Activated CD4-positive, alpha-beta T cell treated with anti-CD3 and anti-CD28 coated beads for 48 hours (primary cell): Measurements from ENCODE around the gene FAM187B.
"Not testable (repeated sequence)": the region's sequence is repeated elsewhere in the genome, so short reads cannot be mapped to it uniquely, and the experiment has no call there.

ENCODE experiments used
- DNase-seq: peaks from one replicate; pipeline ENCODE4 v3.0.0-alpha.2; 2020

Gene FAM187B

DNA sequence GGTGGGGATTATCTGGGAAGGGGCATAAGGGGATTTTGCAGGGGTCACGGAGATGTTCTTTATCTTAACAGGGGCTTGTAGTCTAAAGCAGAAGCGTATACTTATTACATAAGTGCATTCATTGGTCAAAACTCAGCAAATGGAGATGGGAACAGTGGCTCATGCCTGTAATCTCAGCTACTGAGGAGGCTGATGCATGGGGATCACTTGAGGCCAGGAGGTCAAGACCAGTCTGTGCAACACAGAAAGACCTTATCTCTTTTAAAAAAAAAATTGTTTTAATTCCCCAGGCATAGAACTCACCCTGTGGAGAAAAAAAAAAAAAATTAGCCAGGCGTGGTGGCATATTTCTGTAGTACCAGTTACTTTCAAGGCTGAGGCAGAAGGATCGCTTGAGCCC lies 18.9 kb downstream of the FAM187B start:
- no peak for DNase-seq

DNA sequence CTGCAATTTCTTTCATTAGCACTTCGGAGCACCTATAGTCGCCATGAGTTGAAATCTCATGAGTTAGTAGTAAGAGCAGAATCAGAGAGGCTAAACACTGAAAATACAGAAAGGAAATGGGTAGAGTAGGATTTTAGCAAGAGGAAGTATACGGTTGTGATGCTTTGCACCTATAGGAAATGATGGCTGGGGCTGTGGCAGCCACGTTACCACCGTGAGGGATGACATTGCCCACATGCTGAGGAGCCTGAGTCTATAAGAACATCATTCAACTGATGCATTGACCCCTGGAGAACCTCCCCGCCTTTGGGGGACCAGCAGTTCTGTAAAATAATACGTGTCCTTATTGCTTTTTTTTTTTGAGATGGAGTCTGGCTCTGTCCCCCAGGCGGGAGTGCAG lies 20.4 kb downstream of the FAM187B start:
- DNase-seq: no peak

DNA sequence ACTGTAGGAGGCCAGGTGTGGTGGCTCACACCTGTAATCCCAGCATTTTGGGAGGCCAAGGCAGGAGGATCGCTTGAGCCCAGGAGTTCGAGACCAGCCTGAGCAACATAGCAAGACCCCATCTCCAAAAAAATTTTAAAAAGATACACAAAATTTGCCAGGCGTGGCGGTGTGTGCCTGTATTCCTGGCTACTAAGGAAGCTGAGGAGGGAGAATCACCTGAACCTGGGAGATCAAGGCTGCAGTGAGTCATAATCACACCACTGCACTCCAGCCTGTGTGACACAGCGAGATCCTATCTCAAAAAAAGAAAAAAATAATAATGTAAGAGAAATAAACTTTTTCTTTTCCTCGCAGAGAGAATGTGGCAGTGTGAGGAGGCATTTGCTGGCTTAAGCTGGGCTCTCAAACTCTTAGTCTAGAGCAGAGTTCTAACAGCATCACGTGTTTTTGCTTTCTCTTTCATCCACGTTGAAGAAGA lies 21.1 kb downstream of the FAM187B start:
- DNase-seq: no peak

DNA sequence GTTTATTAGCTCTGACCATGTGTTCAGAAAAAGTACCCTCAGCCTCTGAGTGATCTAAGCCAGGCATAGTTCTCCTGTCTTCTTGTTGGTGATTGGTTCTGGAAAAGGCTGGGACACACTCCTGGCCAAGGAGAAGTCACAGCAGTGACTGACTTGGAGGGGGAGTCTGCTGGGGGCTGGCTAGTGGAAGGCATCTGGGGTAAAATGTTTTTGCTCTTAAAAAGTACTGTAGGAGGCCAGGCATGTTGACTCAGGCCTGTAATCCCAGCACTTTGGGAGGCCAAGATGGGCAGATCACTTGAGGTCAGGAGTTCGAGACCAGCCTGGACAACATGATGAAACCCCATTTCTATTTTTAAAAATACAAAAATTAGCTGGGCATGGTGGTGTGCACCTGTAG lies 21.7 kb downstream of the FAM187B start:
- no peak for DNase-seq

DNA sequence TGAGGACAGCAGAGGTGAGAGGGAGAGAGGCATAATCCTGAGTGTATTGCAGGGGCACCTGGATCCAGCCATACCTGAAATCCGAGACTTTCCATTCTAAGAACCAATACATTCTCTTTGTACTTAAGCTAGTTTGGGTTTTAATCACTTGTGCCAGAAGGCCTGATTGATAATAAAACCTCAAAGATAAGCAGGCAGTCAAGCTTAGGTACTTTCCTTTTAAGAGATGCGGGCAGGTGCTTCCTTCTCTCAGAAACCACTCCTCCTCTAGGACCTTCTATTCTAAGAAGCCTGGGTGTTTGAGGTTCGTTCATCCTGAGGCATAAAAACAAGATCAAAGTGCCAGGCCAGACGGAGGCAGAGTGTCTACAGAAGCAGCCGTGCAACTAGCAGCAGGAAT lies 22.2 kb downstream of the FAM187B start:
- peak; percentile 42 for DNase-seq

DNA sequence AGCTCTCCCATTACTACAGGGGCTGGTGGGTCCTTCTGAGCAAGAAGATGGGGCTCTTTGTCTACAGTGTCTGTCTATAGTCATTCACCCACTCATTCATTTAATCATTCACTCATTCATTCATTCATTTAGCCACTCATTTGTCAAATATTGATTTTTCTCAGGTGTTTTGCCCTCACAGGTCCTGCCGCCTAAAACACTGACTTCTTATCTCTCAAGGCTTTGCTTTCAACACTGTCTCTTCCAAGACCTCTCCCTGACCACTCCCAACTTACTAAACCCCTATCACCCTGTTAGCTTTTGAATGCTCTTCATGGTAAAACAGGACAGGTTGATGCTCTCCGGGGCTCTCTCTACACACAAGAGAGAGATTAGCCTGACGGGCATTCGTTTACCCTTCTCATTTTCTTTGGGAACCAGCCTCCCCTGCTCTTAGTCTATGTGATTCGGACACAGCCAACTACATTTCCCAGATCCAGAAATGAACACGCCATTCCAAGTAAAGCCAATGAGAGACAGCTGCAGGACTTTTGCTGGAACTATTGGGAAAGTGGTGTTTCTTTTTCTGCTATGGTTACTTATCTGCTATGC lies 22.7 kb downstream of the FAM187B start:
- no peak for DNase-seq

DNA sequence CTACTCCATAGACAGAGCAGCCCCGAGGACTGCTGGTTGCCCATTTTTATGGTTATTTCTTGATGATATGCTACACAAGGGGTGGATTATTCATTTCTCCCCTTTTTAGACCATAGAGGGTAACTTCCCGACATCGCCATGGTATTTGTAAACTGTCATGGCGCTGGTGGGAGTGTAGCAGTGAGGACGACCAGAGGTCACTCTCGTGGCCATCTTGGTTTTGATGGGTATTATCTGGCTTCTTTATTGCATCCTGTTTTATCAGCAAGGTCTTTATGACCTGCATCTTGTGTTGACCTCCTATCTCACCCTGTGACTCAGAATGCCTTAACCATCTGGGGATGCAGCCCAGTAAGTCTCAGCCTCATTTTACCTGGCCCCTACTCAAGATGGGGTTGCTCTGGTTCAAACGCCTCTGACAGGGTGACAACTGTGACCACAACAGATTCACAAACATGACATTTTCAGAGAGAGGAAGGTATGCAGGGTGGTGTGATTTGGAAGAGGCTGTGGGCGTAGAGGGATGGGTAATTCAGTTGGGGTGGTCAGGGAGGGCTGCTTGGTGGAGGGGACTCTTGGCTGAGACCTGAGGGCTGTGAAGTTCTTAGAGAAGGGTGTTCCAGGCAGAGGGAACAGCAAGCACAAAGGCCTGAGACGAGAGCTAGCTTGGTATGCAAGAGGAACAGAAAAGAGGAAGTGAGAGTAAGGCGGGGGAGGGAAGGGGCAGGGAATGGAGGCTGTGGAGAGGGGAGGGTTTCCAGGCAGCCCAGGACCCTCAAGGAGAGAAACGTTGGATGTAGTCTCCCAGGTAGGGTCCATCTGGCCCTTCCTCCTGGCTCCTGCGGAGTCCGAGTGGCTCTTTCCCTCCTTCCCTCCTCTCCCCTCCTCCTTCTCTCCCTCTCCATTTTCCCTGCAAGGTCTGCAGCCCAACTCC lies 23.5 kb downstream of the FAM187B start:
- DNase-seq: peak; percentile 14

DNA sequence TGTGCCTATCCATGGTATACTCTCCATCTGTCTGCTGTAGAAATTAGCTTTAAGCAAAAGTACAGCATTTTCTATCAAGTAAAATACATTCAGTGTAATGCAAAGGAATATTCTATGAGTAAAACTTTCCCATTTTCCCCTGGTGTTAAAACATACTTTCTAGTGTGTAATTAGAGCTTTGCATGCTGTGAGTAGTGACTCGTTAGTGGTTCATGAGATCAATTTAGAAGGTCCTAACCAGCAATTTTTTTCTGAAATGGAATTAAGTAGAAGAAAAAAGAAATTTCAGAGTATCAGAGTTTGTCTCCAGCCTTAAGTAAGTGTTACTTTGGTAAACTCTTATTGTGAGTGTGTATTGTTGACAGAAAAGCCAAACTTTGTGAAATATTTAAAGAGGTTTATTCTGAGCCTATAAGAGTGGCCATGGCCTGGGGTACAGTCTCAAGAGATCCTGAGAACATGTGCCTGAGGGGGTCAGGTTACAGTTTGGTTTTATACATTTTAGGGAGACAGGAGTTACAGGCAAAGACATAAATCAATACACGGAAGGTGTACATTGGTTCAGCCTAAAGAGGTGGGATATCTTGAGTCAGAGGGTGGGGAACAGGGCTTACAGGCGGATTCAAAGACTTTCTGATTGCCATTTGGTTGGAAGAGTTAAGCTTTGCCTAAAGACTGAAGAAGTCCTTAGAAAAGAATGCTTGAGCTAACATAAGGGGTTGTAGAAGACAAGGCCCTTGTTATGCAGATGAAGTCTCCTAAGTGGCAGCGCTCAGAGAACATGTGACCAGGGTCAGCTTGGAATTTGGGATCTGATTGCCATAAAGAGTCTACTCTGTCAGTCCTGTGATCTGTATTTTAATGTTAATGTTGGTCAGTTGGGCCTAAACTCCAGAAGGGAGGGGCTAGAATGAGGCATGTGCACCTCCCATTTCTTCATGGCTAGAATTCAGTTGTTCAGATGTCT lies 25.5 kb downstream of the FAM187B start:
- no peak for DNase-seq

DNA sequence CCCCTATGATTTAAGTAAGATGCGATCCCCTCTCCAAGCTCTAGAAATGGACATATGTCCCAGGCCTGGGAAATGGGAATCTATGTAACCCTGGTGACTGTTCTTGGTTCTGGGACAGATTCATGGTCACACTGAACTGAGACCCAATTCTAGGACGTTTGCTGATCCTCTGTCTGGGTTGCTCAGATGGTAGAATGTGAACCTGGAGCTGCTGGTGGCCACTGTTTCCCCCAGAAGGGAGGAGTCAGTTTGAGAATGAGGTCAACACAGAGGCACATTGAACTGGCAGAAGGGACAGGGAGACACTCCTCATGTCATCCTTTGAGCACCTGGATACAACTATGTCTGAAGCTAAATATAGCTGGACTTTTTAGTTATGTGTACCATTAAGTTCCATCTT lies 29.1 kb downstream of the FAM187B start:
- DNase-seq: no peak

DNA sequence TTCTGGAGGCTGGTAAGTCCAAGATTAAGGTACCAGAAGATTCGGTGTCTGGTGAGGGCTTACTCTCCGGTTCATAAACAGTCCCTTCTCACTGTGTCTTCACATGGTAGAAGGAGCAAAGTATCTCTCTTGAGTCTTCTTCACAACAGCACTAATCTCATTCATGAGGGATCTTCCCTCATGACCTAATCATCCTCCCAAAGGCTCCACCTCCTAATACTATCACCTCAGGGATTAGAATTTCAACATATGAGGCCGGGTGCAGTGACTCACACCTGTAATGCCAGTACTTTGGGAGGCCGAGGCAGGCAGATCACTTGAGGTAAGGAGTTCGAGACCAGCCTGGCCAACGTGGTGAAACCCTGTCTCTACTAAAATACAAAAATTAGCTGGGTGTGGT lies 31.7 kb downstream of the FAM187B start:
- not testable (repeated sequence) for DNase-seq

DNA sequence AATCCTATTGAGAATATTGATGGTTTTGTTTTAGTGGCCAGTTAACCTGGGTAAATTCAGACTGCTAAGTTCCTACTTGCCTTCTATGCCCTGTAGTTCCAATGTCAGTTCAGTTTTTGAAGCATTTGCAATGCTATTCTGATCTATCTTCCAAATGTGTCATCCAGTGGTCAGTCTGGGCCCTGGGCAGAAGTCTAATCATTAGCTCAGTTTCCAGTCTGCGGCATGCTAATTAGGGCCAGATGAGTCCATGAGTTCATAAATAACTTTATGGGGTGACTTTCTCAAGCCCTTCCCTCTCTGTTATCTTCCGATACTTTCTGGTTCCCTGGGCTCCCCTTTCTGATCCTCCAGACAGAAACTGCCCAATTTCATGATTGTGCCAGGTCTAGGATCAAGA lies 32.7 kb downstream of the FAM187B start:
- DNase-seq: no peak

DNA sequence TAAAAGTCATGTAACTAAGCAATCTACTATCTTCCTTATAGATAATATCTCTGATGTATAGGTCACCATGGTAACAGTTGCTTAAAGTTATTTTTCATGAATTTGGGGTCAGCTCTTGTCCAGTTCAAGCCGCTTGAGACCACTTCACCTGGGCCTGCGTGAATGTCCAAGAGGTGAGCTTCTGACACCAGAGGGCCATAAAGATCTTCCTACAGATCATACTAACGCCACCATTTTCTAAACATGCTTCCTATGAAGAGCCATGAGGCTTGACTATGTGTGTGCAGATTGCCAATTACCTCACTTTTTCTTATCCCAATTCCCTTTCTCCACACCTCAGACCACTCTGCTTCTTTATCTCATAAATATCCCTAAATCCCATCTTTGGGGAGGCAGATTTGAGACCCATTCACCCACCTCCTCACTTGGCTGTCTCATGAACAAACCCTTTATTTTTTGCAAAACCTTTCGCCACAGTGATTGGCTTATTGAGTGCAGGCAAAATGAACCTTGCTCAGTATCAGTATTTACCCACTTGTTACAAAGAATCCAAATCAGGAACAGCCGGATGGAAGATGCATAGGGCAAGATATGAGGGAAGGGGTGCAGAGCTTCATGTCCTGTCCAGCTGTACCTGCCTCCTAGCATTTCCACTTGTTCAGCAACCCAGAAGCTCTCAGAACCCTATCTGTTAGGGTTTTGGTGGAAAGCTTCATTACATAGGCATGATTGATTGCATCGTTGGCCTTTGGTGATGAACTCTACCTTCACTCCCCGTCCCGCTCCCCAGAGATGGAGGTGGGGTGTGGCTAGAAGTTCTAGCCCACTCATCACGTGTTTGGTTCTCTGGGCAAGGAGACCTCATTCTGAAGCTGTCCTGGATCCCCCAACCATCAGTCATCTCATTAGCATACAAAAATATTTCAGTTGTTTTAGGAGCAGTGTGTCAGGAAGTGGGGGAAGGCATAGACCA lies 34.2 kb downstream of the FAM187B start:
- no peak for DNase-seq

DNA sequence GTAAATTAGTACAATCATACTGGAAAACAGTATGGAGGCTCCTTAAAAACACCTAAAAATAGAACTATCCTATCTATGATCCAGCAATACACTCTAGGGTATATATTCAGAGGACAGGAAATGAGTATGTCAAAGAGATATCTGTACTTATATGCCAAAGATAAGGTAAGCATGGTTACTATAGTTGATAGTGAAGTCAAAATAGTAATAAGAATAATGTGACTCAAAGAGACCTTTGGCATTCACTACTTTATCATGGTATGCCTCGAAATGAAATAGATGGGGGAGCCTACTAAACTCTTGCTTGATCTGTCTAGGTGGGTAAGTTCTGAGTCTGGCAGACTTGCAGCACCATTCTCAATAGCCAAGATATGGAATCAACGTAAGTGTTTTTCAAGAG lies 43.7 kb downstream of the FAM187B start:
- DNase-seq: no peak

DNA sequence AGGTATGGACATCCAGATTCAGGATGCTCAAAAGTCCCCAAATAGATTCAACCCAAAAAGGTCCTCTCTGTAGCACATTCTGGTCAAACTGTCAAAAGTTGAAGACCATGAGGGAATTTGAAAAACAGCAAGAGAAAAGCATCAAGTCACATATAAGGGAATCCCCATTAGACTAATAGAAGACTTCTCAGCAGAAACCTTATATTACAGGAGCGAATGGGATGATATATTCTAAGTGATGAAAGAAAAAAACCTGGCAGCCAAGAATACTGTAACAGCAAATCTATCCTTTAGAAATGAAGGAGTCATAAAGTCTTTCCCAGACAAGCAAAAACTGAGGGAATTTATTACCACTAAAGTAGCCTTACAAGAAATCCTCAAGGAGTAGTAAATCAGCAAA lies 44.3 kb downstream of the FAM187B start:
- no peak for DNase-seq

DNA sequence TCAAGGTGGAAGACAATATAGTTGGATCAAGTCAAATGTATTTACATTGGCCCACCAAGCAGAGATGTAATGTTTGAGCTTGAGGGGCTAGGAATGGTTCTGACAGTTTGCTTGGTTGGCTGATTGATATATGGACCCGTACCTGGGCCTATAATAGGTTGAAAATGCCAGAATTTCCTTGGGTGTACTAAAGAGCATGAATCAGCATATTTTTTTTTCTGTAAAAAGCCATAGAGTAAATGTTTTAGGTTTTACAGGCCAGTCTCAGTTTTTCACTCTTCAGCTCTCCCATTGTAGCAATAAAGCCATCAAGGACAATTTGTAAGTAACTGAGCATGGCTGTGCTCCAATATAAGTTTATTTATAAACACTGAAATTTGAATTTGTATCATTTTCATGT lies 47.2 kb downstream of the FAM187B start:
- no peak for DNase-seq

DNA sequence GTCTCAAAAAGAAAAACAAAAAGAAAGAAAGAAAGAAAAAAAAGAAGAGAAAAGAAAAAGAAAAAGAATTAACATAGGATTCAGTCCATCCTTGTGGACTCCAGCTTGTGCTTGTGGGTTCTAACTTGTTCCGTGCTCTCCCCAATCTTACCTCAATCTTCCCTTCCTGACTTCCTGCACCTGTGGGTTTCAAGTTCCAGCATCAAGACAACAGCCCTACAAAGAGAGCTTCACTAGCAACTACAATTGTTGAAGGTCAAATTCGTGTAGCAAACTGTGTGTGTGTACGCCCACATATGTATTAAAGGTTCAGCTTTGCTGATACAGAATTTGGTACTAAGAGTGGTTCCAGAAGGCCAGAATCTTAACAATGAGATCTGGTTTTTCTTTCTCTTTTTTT lies 48.7 kb downstream of the FAM187B start:
- DNase-seq: no peak

DNA sequence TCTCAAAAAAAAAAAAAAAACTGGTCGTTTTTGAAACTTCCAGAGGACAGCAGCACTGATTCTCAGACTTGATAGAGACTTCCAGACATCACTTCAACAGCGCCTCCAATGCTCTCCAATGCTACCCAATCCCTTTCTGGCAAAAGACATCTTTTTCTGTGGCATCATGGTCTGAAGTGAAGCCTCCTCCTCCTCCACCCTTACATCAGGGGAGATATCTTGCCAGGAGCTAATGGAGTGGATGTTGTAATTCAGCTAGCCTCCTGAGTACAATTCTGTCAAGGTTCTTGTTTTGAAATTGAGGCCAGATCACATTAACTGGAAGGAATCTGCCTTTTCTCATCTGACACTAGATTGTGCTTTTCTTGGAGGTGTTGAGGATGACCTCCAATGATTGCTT lies 49.8 kb downstream of the FAM187B start:
- no peak for DNase-seq

DNA sequence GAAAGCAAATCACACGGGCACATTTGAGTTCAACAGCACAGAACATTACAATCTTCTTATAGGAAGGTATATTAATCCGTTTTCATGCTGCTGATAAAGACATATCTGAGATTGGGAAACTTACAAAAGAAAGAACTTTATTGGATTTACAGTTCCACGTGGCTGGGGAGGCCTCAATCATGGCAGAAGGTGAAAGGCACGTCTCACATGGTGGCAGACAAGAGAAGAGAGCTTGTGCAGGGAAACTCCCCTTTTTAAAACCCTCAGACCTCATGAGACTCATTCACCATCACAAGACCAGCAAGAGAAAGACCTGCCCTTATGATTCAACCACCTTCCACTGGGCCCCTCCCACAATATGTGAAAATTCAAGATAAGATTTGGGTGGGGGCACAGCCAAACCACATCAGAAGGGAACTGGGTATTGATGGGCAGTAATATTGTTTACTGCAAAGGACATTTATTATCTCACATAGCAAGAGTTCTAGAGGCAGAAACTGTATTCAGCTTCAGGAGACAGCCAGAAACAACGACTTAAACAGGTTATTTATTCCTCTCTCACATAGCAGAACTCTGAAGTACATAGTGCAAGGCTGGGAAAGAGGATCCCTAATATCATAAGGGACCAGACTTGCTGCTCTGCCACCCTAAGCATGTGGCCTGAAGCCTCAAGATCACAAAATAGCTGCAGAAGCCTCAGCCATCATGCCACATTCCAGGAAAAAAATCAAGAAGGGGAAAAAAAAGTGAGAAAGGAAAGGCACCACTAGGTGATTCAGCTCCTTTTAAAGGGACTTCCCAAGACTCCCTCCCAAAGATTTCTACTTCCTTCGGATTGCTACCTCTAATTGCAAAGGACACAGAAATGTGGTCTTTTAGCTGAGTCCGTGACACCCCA lies 50.9 kb downstream of the FAM187B start:
- DNase-seq: no peak

DNA sequence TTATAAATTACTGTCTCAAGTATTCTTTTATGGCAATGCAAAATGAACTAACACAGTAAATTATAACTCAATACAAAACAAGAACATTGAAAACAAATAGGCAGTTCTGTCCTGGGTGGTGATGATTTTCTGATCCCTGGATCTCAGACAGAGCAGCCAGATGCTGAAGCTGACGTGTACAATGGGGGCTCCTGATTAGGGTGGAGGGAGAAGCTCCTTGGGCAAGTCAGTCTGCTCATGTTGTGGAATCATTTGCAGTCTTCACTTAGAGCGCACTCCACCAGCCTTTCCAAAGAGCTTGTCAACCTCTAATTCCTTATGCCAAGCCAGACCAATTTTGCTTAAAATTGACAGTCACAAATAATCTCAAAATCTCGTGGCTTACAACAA lies 52.4 kb downstream of the FAM187B start:
- no peak for DNase-seq
